PC-3 (cell line): ENCODE data around the gene ZCCHC14.

ENCODE experiments used
- CTCF ChIP-seq: fragments of 300-600 bp; sonication (generic); conservative IDR thresholded peaks from 2 replicates; pipeline ENCODE4 v1.5.1; 2017; ENCODE audit warnings: antibody characterized with exemption, low read depth, mild to moderate bottlenecking, low read length
- EZH2phosphoT487 ChIP-seq: fragments of 300-600 bp; sonication (generic); IDR thresholded peaks from 2 replicates; pipeline ENCODE4 v1.6.1; 2018; ENCODE audit warnings: mild to moderate bottlenecking, antibody characterized with exemption, low read length, borderline replicate concordance

- TF ChIP-seq CTCF (no peak), EZH2phosphoT487 (no peak)
These were observed 3.6 kb upstream of the ZCCHC14 start for GRCh38 chr16:87496447-87496801.
